ENCODE measurements around the gene ZCCHC17.

ZCCHC17 gene

GRCh38 chr1:31396633-31397351 lies 100.0 kb downstream of the ZCCHC17 start:
- peak; percentile 85 for DNase-seq

- peak; percentile 38 for DNase-seq
These were observed 100.7 kb downstream of the ZCCHC17 start for GRCh38 chr1:31397360-31398095.

GRCh38 chr1:31398246-31398645 lies 101.4 kb downstream of the ZCCHC17 start:
- no peak for DNase-seq

GRCh38 chr1:31399976-31400375 lies 103.1 kb downstream of the ZCCHC17 start:
- DNase-seq = no peak

- DNase-seq = peak; percentile 75
These were observed 103.6 kb downstream of the ZCCHC17 start for GRCh38 chr1:31400393-31400792.

- no peak for DNase-seq
These were observed 104.4 kb downstream of the ZCCHC17 start for GRCh38 chr1:31401241-31401640.

- no peak for DNase-seq
These were observed 108.9 kb downstream of the ZCCHC17 start for GRCh38 chr1:31405578-31406245.

GRCh38 chr1:31407029-31407626 lies 110.3 kb downstream of the ZCCHC17 start:
- DNase-seq = no peak

- DNase-seq = no peak
These were observed 112.0 kb downstream of the ZCCHC17 start for GRCh38 chr1:31408788-31409318.

GRCh38 chr1:31409946-31410858 lies 113.4 kb downstream of the ZCCHC17 start:
- no peak for DNase-seq

- DNase-seq = no peak
These were observed 114.0 kb downstream of the ZCCHC17 start for GRCh38 chr1:31410871-31411270.

- DNase-seq = no peak
These were observed 115.4 kb downstream of the ZCCHC17 start for GRCh38 chr1:31412205-31412604.

- DNase-seq = no peak
These were observed 116.0 kb downstream of the ZCCHC17 start, which contains the start of gene SERINC2 for GRCh38 chr1:31412732-31413404. Gene SERINC2, plus strand, starts transcription at chr1:31413213. Its CDS starts 53 bp downstream, at chr1:31413266.

- no peak for DNase-seq
These were observed 116.7 kb downstream of the ZCCHC17 start for GRCh38 chr1:31413405-31414001.
